Activated naive CD4-positive, alpha-beta T cell (primary cell): ENCODE data around the gene ABLIM2.

ENCODE experiments used
- DNase-seq, 4 experiments: peaks; one replicate each; lab custom pipeline; 2025; lab: John Stamatoyannopoulos, UW

Gene ABLIM2

DNA sequence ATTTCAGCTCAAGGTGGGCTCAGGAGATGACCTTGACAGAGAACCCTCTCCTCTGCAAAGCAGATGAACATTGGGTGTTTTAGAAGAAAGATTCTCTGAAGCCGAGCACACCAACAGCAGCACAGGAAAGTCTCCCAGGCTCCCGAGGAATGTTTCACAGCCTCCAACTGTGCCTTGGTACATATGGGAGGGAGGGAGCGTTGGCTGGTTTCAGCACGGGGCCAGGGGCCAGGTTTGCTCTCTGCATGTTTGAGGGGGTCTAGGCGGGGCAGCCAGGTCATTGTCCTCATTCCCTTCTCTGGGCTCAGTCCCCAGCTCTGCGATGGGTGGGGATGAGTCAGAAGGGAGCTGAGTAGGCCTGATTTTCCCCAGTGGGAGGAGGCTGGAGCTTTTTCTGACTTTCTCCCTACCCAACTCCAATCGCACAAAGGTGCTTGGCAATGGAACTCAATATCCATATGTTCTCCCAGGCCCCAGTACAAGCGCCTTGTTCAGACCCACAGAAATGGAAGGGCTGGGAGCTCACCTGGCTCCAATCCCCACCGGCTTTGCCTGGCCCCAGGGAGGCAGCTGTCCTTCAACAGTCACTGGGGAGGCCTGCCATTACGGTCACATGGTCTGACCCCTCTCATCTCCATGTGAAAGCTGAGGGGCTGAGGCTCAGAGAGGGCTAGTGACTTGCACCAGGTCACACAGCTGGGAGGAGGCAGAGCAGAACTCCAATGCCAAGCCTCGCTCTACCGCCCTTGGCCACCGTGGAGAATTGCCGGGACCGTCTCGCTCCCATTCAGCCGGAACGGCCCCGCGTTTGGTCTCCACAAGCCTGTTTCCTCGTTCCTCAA, 110.6 kb downstream of the ABLIM2 start:
- DNase-seq: no peak

DNA sequence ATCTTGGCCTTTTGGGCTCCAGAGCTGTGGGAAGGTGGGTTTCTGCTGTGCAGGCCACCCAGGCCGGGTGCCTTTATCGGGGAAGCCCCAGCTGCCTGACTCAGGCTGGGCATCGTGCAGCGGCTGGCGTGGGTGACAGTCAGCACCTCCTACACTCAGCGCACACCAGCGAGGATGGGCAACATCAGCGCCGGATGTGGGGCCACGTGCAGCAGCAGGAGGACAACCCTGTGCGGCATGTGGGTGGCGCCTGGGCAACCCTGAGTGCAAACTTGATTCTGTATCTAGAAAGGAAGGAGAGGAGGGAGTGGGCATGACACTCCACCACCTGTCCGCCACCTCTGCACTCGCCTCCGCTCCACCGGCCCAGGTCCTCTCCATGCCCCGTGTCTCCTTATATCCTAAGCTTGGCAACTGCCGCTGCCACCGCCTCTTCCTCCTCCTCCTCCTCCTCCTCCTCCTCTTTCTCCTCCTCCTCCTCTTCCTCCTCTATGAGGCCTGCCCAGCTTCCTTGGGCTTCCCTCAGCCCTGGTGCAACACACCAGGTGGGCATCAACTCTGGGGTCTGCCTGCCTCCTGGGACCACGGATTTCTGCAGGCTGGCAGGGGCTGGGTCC, 111.6 kb downstream of the ABLIM2 start:
- DNase-seq: no peak

DNA sequence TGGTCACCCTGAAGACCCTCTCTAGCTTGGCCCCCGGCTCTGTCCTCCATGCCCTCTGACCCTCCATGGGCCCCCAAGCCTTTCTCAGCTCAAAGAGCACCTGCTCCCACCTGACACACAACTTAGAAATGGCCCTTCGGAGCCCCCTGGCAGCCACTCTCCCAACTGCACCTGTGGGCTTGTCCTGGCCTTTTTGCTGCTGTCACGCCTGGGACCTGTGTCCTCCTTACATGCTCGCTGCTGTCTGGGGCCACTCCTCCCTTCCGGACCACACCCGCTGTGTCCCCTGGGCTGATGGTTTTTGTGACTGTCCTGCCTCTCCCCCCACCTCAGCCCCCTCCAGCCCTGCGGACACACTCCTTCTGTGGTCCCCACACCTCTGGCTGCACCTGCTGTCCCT, 112.7 kb downstream of the ABLIM2 start:
- DNase-seq: no peak

DNA sequence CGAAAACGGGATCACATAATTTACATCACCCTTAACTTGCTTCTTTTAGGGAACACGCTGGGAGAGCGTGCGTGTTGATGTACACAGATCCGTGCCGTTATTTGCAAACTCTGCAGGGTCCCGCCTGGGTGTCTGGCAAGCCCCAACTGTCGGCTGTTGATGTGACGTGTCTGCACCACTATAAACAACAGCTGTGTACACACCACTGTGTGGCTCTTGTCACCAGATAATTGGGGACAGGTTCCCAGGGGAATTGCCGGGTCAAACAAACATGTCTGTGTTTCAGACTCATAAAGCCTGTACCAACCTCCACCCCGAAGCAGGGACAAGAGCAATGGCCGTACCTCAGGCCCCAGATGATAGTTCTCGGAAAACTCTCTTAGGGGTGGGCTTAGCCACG, 113.9 kb downstream of the ABLIM2 start:
- DNase-seq: no peak

DNA sequence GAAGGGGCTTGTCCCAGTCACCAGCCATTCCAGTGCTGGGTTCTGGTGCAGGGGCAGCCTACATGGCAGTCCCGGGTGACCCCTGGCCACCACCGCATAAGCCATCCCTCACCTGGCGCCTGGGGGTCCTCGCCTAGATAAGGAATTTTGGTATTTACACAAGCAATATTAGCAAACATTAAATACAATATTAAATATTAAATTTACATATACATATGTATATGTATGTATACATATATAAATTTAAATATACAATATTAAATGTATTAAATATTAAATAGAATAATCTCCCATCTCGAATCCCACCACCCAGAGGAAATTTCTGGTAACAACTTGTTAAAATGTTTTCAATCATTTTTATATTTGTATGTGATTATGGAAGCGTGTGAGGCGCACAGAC, 114.4 kb downstream of the ABLIM2 start:
- DNase-seq: no peak

DNA sequence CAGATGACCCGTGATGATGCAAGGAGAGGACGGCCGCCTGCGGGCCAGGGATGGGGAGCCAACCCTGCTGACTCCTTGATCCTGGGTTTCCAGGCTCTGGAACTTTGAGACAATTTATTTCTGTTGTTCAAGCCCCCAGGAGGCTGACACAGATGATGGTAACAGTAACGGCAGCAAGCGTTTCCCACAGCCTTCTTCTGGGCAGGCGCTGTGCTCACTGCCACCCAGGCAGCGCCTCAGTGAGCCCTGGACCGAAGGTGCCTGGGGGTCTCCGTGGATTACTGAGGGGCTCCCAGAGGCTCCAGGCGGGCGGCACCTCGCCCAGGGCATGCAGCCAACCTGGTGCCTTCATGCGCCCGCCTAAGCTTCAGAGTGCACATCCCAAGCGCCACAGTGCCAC, 115.0 kb downstream of the ABLIM2 start:
- DNase-seq: no peak

DNA sequence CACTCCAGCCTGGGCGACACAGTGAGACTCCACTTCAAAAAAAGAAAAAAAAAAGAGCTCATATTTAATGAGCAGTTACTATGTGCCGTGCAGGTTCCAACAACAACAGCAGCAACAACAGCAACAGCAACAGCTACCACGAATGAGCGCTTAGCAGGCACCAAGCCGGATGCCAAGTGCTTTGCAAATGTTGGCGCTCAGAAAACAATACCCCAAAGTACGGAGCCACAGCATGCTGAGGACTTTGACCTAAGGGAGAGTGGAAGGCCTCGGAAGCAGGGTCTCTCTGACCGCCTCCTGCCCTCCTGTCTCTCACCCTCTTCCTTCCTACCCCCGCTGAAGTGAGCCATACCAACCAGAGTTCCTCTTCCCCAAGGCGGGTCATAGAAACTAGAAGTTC, 116.7 kb downstream of the ABLIM2 start:
- DNase-seq: no peak

DNA sequence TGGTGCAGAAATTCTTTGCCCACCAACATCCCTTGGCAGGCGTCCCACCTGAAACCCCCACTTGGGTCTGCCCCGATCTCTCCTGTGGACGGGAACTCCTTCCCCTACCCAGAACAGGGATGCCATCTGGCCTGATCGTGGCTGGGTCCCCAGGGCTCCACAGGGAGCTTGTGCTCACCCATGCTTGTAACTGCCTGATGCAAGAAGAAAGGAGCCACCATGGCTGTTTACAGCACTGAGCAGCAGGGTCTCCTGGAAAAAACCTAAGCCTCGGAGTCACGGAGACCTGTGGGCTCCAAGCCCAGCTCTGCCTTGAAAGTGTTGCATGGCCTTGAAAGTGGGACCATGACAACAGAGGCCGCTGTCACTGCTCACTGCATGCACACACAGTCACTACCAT, 117.4 kb downstream of the ABLIM2 start:
- no peak for DNase-seq

DNA sequence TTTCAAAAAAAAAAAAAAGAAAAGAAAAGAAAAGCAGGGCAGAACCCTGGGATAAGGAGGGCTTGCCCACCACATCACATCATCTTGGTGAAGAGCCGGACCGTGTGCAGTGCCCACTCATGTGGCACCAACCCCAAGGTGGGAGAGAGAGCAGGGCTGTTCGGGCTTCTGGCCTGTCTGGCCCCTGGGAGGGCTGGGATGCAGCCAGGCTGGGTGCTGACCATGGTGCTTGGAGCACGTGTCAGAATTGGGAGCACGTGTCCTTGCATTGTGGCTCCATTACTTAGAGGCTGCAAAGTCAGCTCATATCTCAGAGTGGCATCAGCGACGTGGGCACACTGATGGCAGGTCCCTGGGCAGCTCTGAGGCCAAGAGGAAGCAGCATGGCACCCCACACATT, 118.0 kb downstream of the ABLIM2 start:
- DNase-seq: no peak

DNA sequence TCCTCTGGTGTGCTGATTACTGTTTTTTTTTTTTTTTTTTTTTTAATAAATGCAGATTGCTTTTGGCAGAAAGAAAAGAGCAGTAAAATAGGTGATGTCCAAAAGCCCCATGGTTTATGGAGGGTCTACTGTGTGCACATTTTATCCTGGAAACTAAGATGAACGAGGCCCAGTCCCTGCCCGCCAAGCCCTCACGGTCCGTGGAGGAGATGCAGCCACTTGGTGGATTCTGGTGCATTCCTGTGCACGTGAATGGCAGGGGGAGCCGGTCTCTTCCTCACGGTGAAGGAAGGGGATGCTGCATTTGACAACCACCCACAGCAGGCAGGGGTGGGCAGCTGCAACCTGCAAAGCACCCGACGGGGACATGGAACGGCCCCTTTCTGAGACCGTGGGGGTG, 118.8 kb downstream of the ABLIM2 start:
- no peak for DNase-seq

DNA sequence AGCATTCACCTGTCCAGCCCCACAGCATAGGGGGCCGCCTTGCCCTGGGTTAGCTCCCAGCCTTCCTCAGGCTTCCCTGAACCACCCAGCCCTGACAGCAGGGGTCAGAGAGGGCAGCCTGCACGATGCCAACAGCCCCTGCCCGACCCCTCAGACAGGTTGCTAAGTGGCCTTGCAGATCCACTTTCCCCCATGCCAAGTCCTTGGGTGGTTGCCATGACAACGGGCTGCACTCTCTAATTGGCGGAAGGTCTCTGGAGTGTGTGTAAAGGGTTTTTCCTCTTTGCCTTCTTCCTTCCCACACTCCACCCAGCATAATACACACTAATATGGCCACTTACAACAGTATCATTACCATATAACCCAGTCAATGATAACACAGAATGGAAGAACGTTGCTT, 119.3 kb downstream of the ABLIM2 start:
- no peak for DNase-seq

DNA sequence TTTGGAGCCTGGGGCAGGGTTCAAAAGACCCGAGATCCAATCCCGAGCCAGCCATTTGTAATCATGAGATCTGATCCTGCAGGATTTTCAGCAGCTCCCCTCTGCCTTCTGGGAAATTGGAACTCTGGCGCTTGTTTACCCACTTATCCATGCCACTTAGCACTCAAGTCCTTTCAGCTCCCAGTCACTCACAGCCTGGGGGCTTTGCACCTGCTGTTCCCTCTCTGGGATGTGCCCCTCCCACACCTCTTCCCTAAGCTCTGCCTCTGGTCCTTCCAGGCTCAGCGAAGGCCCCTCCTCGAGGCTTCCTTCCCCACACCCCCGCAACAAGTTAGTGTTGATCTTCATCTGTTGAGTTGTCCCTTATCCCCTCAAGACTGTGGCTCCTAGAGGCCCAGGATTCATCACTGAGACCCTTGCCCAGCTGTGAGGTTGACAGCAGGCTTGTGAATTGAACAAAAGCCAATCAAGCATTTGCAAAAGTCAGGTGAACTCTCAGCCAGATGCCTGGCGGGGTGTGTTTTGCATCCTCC, 119.8 kb downstream of the ABLIM2 start:
- no peak for DNase-seq

DNA sequence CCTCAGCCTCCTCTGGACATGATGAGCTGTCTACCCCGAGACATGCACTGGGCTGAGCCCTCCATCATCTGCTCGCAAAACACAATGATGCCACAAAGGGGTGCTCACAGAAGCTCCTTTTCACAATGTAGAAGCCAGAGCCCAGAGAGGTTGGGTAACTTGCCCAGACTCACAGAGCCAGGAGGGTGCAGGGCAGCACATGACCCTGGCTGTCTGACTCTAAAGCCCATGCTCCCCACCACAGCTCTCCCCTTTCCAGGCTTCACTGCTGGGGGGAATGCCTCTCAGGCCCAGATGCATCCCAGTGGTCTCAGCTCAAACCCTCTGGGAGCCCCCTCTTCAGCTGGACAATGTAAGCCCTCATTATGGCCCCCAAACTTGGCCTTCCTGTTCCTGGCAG, 120.5 kb downstream of the ABLIM2 start:
- no peak for DNase-seq

DNA sequence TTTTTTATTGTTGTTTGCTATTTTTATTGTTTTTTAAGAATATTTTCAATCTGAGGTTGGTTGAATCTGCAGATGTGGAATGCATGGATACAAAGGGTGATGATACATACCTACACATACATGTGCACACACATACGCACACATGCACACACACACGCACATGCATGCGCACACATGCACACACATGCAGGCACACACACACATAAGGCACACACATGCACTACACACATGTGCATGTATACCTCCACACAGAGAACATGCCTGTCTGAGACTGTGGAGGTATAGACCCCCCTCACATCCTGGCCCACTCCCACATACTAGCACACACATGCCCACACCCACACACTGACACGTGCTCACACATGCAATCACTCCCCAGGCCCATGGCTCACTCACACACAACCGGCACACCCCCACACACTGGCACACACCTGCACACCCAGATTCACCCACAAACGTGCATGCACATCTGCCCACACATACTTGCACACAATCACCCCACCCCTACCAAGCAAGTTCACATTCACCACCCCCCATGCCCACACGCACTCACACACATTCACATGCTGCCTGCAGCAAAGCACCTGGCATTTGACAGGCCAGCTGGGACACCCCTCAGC, 121.4 kb downstream of the ABLIM2 start:
- DNase-seq: no peak

DNA sequence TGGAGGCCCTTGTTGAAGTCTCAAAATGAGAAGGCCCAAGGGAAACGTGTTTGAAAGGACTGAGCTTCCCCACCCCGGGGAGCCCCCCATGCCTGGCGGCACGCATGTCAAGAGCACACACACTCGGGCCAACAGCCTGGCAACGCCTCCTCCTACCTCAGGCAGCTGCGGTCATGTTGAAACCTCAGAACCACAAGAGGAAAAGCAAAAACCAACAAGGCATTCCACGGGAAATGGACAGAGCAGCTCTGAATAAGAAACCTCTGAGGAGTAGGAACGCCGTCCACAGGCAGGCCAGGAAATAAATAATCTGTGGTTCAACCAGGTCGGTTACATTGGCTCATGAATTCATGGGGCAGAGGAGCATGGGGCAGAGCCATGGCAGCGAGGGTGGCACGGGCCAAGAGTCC, 123.2 kb downstream of the ABLIM2 start:
- DNase-seq: no peak

DNA sequence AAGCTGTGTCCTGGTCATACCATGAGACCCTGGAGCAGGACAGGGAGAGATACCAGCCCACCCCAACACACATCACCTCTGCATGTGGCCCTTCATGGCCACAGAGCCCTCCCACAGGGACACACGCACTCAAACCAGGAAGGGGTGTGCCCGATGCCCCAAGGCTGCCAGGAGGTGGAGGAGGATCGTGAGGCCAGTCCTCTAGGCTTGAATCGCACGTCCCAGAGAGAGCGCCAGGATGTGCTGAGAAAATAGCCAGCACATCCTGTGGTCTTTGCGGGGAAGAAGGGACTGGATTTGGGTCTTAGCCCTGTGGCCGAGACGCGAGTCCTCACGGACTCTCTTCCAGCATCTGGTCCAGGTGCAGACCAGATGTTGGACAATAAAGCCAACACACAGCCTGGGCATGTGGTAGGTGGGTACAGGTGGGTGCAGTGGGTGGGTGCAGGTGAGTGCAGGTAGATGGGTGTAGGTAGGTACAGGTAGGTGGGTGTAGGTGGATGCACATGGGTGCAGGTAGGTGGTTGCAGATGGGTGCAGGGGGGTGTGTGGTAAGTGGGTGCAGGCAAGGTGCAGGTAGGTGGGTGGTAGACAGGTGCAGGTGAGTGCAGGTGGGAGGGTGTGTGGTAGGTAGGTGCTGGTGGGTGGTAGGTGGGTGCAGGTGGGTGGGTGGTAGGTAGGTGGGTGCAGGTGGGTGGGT, 124.6 kb downstream of the ABLIM2 start:
- DNase-seq: no peak

DNA sequence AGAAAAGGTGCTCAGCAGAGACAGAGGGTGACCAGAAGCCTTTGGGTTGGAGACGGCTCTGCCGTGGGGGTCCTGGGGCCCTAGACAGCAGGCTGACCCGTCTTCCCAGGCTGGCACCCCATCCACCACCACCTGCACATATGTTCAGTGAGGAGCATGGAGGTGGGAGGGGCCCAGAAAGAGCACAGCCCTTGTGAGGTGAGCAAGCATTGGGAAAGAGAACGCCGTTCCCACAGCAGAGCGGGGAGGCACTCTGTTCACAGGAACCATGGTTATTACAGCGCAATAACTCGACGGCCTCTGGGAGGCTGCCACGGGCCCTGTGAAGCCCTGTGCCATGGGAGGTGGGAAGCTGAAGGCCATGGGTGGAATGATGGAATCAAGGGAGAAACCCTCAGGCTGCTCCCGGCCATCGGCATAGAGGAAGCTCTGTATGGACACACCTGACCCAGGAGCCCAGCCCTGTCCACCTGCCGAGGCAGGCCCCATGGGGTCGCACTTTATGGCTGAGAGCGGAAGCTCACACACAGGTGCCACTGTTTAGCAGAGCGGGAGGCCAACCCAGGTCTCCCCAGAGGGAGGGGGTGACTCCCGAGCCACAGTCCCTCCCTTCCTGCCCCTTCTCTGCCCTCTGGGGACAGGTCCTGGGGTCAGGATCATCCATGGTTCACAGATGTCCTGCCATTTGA, 125.4 kb downstream of the ABLIM2 start:
- DNase-seq: no peak

DNA sequence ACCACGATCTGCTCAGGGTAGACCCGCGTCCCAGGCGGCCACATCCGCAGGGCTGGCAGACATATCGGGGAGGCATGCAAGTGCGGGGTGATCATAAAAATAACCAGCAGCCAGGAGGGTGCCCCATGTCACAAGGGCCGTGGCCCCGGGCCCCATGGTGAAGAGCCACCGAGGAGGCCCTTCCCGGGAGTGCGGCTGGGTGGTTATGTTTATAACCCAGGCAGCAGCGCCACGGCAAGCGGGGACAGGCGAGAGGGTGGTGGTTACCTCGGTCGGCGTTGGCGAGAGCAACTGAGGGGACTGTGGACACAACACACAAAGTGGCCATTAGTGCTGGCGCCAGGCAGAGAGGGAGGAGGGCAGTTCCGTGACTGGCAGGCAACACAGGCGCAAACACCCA, 126.2 kb downstream of the ABLIM2 start:
- no peak for DNase-seq

DNA sequence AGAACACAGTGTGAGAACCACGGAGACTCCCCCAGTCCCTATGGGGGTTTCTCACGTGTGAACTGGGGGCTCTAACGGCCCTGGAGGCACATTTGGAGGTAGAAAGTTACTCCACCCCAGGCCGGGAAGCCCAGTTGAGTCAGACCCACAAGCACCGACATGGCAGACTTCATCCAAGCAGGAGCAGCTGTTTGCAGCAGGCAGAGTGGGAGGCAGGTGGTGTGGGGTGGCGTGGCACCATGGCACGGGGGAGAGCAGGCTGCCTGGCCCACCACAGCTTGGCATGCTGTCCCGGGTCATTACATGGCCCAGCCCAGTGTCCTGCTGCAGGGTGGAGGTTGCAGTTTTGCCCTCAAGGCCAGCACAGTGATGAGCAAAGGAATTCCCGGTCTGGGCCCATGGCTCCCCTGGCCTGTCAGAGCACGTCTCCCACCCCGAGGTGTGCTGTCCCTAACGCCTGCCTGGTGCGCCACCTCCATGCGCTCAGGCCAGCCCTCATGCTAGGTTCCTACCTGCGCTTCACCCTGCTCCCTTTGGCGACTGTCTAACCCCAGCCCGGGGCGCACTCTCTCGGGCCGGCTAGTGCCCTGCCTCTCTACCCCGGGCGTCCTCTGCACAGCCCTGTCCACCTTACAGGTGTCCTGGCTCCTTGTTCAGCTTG, 128.4 kb downstream of the ABLIM2 start:
- DNase-seq: no peak

DNA sequence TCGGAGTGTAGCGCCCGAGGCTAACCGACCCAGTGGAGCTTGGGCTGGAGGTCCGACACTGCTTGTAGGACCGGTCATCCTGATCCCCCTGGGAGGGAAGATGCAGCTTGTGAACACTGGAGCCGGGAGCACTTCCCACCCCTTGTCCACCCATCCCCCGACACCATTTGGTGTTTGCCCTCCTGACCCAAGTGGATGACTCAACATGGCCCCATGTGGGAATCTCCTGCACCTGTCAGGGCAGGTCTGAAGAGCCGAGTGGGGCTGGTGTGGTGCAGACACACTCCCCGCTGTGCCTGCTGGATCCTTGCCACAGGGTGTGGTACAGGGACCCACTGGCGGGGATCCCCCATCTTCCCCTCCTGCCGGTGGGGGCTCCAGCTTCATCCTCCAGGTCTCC, 128.9 kb downstream of the ABLIM2 start:
- DNase-seq: no peak

DNA sequence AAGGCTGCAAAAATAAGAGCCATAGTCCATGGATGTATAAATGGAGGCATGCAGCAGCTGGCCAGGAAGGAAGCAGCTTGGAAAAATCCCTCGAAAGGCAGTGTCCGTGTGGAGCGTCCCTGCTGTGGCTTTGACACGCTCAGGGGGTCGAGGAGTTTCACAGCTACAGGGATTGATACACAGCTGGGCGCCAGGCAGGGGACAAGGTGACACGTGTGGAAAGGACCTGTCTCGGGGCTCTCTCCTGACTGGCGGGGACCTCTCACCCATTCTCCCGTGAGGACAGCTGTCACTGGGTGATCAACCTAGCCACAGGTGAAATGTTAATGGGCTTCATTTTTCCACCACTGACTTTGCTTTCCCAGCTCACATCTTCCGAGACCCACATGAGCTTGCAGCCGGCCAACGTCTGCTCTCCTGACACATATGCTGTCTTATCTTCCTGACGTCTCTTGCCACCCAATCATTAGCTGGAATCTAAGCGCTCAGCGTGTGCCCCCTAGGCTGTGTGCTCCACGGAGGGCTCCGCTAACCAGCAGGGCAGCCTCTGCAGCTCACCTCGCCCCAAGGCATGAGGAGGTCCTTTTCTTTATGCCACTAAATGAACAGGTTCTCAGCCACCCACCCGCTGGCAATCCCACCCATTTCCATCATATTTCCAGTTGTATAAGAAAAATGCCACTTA, 129.6 kb downstream of the ABLIM2 start:
- DNase-seq: no peak
